WTC11 (cell line): ENCODE results near the gene TRIM3. TPM values are rescaled to one million over a fixed set of nuclear protein-coding genes. Genes with fewer than 3 reads are reported as not detected.
A peak's percentile ranks its signal among the peaks of the same experiment; 100 is the strongest.

Experiments
- ATAC-seq: fragments of 200-7000 bp; cut with Tn5 transposase; 2 replicates; pipeline ENCODE4 v1.10.0; 2021; ENCODE audit warnings: mild to moderate bottlenecking, moderate library complexity
- CTCF ChIA-PET: fragments of 300-600 bp; sonication (Branson Sonifier 250); formaldehyde crosslinking; loops from one replicate; lab custom pipeline; 2021; ENCODE audit warnings: antibody characterized with exemption; lab: Charles Lee
- POLR2A ChIA-PET: fragments of 350-600 bp; sonication (Branson Sonifier 250); formaldehyde crosslinking; loops from one replicate; lab custom pipeline; 2021; ENCODE audit warnings: antibody characterized with exemption; lab: Charles Lee
- DNase-seq: peaks from one replicate; pipeline ENCODE4 v3.0.0; 2021; ENCODE audit warnings: low spot score
- H3K27ac Mint-ChIP-seq: 2 replicates; pipeline ENCODE4 v1.8.0; 2021; ENCODE audit warnings: mixed read lengths
- H3K27me3 Mint-ChIP-seq: 2 replicates; pipeline ENCODE4 v1.8.0; 2021; ENCODE audit warnings: low read depth, mild to moderate bottlenecking, moderate library complexity, mixed read lengths
- H3K36me3 Mint-ChIP-seq: 2 replicates; pipeline ENCODE4 v1.8.0; 2021; ENCODE audit warnings: mixed read lengths
- H3K4me1 Mint-ChIP-seq: 2 replicates; pipeline ENCODE4 v1.8.0; 2022; ENCODE audit warnings: mixed read lengths
- H3K4me3 Mint-ChIP-seq: 2 replicates; pipeline ENCODE4 v1.8.0; 2021; ENCODE audit warnings: mild to moderate bottlenecking, moderate library complexity, mixed read lengths
- H3K9me3 Mint-ChIP-seq: 2 replicates; pipeline ENCODE4 v1.8.0; 2021; ENCODE audit warnings: mixed read lengths
- AR ChIP-seq: fragments of 250-450 bp; sonication (Bioruptor Pico); IDR thresholded peaks from 2 replicates; pipeline ENCODE4 v1.9.0; 2021; ENCODE audit warnings: mild to moderate bottlenecking
- CBFB ChIP-seq: sonication (generic); formaldehyde crosslinking; IDR thresholded peaks from 2 replicates; pipeline ENCODE4 v1.8.1; 2022; ENCODE audit warnings: mild to moderate bottlenecking, low read depth, missing genetic modification reagents
- CREB1 ChIP-seq: sonication (generic); formaldehyde crosslinking; IDR thresholded peaks from 2 replicates; pipeline ENCODE4 v1.8.0; 2023; ENCODE audit warnings: mild to moderate bottlenecking, missing genetic modification reagents
- GABPB1 ChIP-seq: sonication (generic); formaldehyde crosslinking; IDR thresholded peaks from 2 replicates; pipeline ENCODE4 v1.8.1; 2023; ENCODE audit warnings: mild to moderate bottlenecking, missing genetic modification reagents
- GTF2I ChIP-seq: fragments of 250-450 bp; sonication (Bioruptor Pico); conservative IDR thresholded peaks from 2 replicates; pipeline ENCODE4 v1.4.0; 2021; ENCODE audit warnings: mild to moderate bottlenecking
- HMGA2 ChIP-seq: fragments of 250-450 bp; sonication (Bioruptor Pico); IDR thresholded peaks from 2 replicates; pipeline ENCODE4 v1.4.0; 2021; ENCODE audit warnings: mild to moderate bottlenecking, moderate library complexity
- IRF1 ChIP-seq: sonication (generic); formaldehyde crosslinking; IDR thresholded peaks from 2 replicates; pipeline ENCODE4 v1.8.0; 2023; ENCODE audit warnings: missing genetic modification reagents
- IRF2 ChIP-seq: sonication (generic); formaldehyde crosslinking; IDR thresholded peaks from 2 replicates; pipeline ENCODE4 v1.8.0; 2022; ENCODE audit warnings: low read depth, missing genetic modification reagents, borderline replicate concordance
- JUN ChIP-seq: sonication (generic); formaldehyde crosslinking; IDR thresholded peaks from 2 replicates; pipeline ENCODE4 v1.8.0; 2023; ENCODE audit warnings: mild to moderate bottlenecking, missing genetic modification reagents
- MLX ChIP-seq: sonication (generic); formaldehyde crosslinking; IDR thresholded peaks from 2 replicates; pipeline ENCODE4 v1.8.1; 2023; ENCODE audit warnings: mild to moderate bottlenecking, missing genetic modification reagents, moderate library complexity
- MYBL2 ChIP-seq: sonication (generic); formaldehyde crosslinking; IDR thresholded peaks from 2 replicates; pipeline ENCODE4 v1.8.1; 2023; ENCODE audit warnings: mild to moderate bottlenecking, moderate library complexity, missing genetic modification reagents
- OVOL2 ChIP-seq: fragments of 250-450 bp; sonication (Bioruptor Pico); IDR thresholded peaks from 2 replicates; pipeline ENCODE4 v1.9.0; 2021; ENCODE audit warnings: mild to moderate bottlenecking, borderline replicate concordance
- SP1 ChIP-seq: sonication (generic); formaldehyde crosslinking; conservative IDR thresholded peaks from 2 replicates; pipeline ENCODE4 v1.8.1; 2022; ENCODE audit warnings: missing genetic modification reagents
- TEAD4 ChIP-seq: sonication (generic); formaldehyde crosslinking; IDR thresholded peaks from 2 replicates; pipeline ENCODE4 v1.8.0; 2022; ENCODE audit warnings: mild to moderate bottlenecking, missing genetic modification reagents
- ZBTB43 ChIP-seq: sonication (generic); formaldehyde crosslinking; IDR thresholded peaks from 2 replicates; pipeline ENCODE4 v1.8.1; 2023; ENCODE audit warnings: mild to moderate bottlenecking, missing genetic modification reagents
- ZMAT4 ChIP-seq: fragments of 250-450 bp; sonication (Bioruptor Pico); IDR thresholded peaks from 2 replicates; pipeline ENCODE4 v1.9.0; 2021; ENCODE audit warnings: mild to moderate bottlenecking
- ZNF423 ChIP-seq: fragments of 250-450 bp; sonication (Bioruptor Pico); IDR thresholded peaks from 2 replicates; pipeline ENCODE4 v2.1.2; 2022; ENCODE audit warnings: mild to moderate bottlenecking, moderate library complexity
- ZNF512 ChIP-seq: sonication (generic); formaldehyde crosslinking; IDR thresholded peaks from 2 replicates; pipeline ENCODE4 v1.8.1; 2022; ENCODE audit warnings: missing genetic modification reagents, borderline replicate concordance
- ZNF532 ChIP-seq: fragments of 250-450 bp; sonication (Bioruptor Pico); IDR thresholded peaks from 2 replicates; pipeline ENCODE4 v1.9.0; 2021; ENCODE audit warnings: mild to moderate bottlenecking, borderline replicate concordance
- total RNA-seq: library from RNA; stranded (reverse); gene quantifications from 3 replicates; pipeline ENCODE4 v1.2.3, GENCODE V29; 2021

Gene TRIM3
- total RNA-seq, 1 experiment from 2014 or later, result 21.3 TPM

GRCh38 chr11:6406370-6406769, 67.4 kb downstream of the TRIM3 start (continued):
- TF ChIP-seq ZBTB43 (CRISPR knock-in tag), result no peak
- TF ChIP-seq CBFB (CRISPR knock-in tag), result no peak

GRCh38 chr11:6405846-6406245, 67.9 kb downstream of the TRIM3 start:
- H3K27me3 Mint-ChIP-seq, result no peaks in the 10 kb centered on the region
- no peak for DNase-seq
- no peak overlapping the region for H3K4me3 Mint-ChIP-seq
- TF ChIP-seq IRF1 (no peak), AR (CRISPR knock-in tag) (no peak), GABPB1 (CRISPR knock-in tag) (no peak), MYBL2 (CRISPR knock-in tag) (no peak)
- H3K9me3 Mint-ChIP-seq, result no peaks in the 10 kb centered on the region
- no peaks in the 10 kb centered on the region for H3K36me3 Mint-ChIP-seq
- no peak for ATAC-seq
- peaks cover 18% of the 10 kb centered on the region for H3K4me1 Mint-ChIP-seq
- CTCF ChIA-PET, result interaction anchor here (0.5 to 2.4 kb wide), 5 partner anchors 16 to 125 kb away, joined by 3 to 23 read pairs (median 5); partner anchors contain the start of gene SMPD1
- POLR2A ChIA-PET, result interaction anchor here (1.4 kb wide), 1 partner anchor 10 kb away, joined by 3 read pairs; no protein-coding TSS in a partner anchor
- H3K27ac Mint-ChIP-seq, result peak overlapping the region; percentile 46; the same call in 1 of the 2 replicates

GRCh38 chr11:6405052-6405667, 68.6 kb downstream of the TRIM3 start:
- peak; percentile 94 for ATAC-seq
- POLR2A ChIA-PET, result interaction anchor here (0.6 to 1.4 kb wide), 4 partner anchors 9 to 583 kb away, joined by 3 read pairs; partner anchors contain the start of gene APBB1
- TF ChIP-seq GTF2I, result no peak
- no peak for TF ChIP-seq ZNF532
- no peak for TF ChIP-seq IRF2 (CRISPR knock-in tag)
- TF ChIP-seq SP1 (CRISPR knock-in tag), result no peak
- TF ChIP-seq ZNF512, result no peak
- no peak for TF ChIP-seq CREB1 (CRISPR knock-in tag)
- TF ChIP-seq JUN (CRISPR knock-in tag), result no peak
- no peak for TF ChIP-seq HMGA2 (CRISPR knock-in tag)
- no peak for TF ChIP-seq ZMAT4 (CRISPR knock-in tag)
- TF ChIP-seq OVOL2 (CRISPR knock-in tag), result no peak
- TF ChIP-seq TEAD4 (CRISPR knock-in tag), result no peak
- no peak for TF ChIP-seq MYBL2 (CRISPR knock-in tag)
- no peak for TF ChIP-seq ZNF423
- no peak for TF ChIP-seq MLX (CRISPR knock-in tag)
- H3K27ac Mint-ChIP-seq, result no peak overlapping the region
- H3K4me3 Mint-ChIP-seq, result no peak overlapping the region
- CTCF ChIA-PET, result interaction anchor here (0.5 to 2.4 kb wide), 10 partner anchors 15 to 214 kb away, joined by 3 to 23 read pairs (median 4); partner anchors contain the start of genes SMPD1 and TPP1
- DNase-seq, result peak; percentile 92
- no peaks in the 10 kb centered on the region for H3K27me3 Mint-ChIP-seq
- H3K9me3 Mint-ChIP-seq, result no peaks in the 10 kb centered on the region
- peaks cover 18% of the 10 kb centered on the region for H3K4me1 Mint-ChIP-seq
- H3K36me3 Mint-ChIP-seq, result no peaks in the 10 kb centered on the region
